ENCODE results near the gene TRIM54.
"Not testable (repeated sequence)": the region's sequence is repeated elsewhere in the genome, so short reads cannot be mapped to it uniquely, and the experiment has no call there.

The TRIM54 gene

DNA sequence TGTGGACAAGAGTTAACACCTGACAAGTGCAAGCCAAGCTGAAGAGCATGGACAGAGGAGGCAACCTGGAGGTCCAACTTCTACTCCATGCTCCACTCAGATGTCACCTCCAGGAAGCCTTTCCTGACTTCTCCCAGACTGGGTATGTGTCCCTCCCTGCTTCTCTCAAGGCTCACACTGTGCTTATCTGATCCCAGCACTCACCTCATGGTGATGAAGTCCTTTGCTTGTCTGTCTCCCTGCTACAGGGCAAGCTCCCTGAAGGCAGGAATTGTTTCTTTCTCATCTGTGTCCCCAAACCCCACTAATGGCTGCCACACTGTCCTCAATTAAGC lies 16.7 kb upstream of the TRIM54 start:
- TF ChIP-seq, protein P1, sequence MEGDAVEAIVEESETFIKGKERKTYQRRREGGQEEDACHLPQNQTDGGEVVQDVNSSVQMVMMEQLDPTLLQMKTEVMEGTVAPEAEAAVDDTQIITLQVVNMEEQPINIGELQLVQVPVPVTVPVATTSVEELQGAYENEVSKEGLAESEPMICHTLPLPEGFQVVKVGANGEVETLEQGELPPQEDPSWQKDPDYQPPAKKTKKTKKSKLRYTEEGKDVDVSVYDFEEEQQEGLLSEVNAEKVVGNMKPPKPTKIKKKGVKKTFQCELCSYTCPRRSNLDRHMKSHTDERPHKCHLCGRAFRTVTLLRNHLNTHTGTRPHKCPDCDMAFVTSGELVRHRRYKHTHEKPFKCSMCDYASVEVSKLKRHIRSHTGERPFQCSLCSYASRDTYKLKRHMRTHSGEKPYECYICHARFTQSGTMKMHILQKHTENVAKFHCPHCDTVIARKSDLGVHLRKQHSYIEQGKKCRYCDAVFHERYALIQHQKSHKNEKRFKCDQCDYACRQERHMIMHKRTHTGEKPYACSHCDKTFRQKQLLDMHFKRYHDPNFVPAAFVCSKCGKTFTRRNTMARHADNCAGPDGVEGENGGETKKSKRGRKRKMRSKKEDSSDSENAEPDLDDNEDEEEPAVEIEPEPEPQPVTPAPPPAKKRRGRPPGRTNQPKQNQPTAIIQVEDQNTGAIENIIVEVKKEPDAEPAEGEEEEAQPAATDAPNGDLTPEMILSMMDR (IDR thresholded peaks at IDR 0.05; ENCODE audit: low read depth, low read length), result no peak
- peaks cover 53% of the 10 kb centered on the region for H3K27me3 ChIP-seq
- DNase-seq, result no peak
- no peaks in the 10 kb centered on the region; the same call in 1 of the 2 replicates for H3K36me3 ChIP-seq
- no peak overlapping the region for H3K4me3 ChIP-seq (ENCODE audit: low read depth, low read length)
- peaks cover 6% of the 10 kb centered on the region for H3K9me3 ChIP-seq
- peaks cover 8% of the 10 kb centered on the region for H3K4me1 ChIP-seq

DNA sequence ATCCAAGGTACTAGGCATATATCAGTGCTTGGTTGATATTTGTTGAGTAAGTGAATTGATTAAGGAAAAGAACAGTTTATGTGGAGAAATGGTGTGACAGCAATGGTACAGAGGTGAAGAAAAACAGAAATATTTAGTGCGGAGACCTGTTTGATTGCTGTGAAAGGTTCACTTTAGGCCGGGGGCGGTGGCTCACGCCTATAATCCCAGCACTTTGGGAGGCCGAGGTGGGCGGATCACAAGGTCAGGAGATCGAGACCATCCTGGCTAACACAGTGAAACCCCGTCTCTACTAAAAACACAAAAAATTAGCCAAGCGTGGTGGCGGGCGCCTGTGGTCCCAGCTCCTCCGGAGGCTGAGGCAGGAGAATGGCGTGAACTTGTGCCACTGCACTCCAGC lies 13.9 kb upstream of the TRIM54 start:
- peaks cover 25% of the 10 kb centered on the region for H3K27me3 ChIP-seq
- H3K4me3 ChIP-seq (ENCODE audit: low read depth, low read length); DNase-seq; H3K4me1 ChIP-seq; H3K9me3 ChIP-seq; H3K36me3 ChIP-seq: not testable (repeated sequence)

DNA sequence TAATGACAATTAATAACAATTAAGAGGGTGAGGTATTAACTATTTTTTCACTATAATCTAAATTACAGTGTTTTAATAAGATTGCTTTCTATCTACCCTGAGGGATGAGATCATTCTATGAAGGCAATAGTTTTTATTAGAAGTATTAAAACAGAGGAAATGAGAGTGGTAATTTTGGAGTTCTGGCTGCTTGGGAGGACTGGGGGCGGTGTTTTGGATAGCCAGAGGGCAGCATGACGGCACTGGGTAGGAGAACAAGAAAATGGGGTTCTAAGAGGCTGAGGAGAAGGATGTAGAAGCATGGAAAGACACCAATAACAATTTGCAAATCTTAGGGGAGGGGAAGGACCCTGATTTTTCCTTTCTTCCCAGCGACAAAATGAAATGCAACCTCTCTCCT lies 12.1 kb upstream of the TRIM54 start:
- Histone ChIP-seq H3K36me3 (no peaks in the 10 kb centered on the region; the same call in 1 of the 2 replicates), H3K4me1 (peaks cover 3% of the 10 kb centered on the region), H3K4me3 (ENCODE audit: low read depth, low read length) (no peak overlapping the region), H3K27me3 (peaks cover 6% of the 10 kb centered on the region), H3K9me3 (peaks cover 6% of the 10 kb centered on the region)
- TF ChIP-seq, protein P1 (IDR thresholded peaks at IDR 0.05; ENCODE audit: low read depth, low read length), result no peak
- DNase-seq, result no peak

DNA sequence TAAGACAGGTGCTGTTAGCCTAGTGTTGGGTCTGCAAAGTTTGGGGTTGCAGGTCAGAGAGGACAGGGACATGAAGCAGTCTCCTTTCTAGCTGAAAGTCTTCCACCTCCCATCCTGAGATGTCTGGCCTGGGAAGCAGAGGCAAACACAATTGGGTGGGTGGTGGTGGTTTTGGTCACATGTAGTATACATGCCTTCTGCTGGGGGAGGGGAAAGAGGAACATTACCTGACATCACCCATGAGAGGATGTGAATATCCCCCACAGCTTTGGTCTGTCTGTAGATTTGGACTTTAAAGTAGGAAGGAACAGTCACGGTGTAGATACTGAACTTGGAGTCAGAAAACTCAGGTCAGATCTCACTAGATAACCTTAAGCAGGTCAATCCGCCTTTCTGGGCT lies 11.6 kb upstream of the TRIM54 start:
- Histone ChIP-seq H3K36me3 (no peaks in the 10 kb centered on the region), H3K9me3 (peaks cover under 1% of the 10 kb centered on the region), H3K4me3 (ENCODE audit: low read depth, low read length) (no peak overlapping the region), H3K4me1 (no peaks in the 10 kb centered on the region), H3K27me3 (peaks cover 1% of the 10 kb centered on the region)
- DNase-seq, result no peak
- TF ChIP-seq, protein P1 (IDR thresholded peaks at IDR 0.05; ENCODE audit: low read depth, low read length), result no peak

DNA sequence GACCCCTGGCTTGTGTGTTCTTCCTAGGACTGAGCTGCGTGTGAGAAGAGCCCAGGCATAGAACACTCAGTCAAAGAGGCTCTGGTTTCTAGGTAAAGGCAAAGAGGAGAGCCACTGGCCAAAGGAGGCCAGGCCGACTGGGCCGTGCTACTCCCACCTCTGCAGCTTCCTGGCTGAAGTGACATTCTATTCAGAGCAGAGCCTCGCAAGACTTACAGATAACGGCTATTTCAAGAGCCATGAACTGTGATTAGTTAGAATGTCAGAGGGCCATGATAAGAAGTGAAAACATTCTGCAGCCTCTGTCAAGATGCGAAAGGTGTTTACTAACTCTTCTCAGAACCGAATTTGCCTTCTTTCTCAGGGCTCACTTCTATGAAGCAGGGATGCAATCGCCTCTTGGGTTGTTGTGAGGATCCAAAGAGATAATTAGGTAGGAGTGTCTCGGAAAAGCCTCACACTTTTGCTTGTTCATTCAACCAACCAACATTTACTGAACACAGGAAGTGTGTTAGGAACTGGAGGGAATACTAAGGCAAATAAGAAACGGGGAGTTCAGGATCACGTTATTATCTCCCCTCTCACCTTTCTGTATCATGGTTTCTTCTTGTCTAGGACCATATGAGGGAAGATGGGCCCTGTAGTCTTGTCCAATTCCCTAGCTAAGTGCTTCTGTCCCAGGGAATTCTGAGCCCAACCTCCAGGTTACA lies 10.4 kb upstream of the TRIM54 start:
- Histone ChIP-seq H3K36me3 (no peaks in the 10 kb centered on the region), H3K4me1 (no peaks in the 10 kb centered on the region), H3K9me3 (no peaks in the 10 kb centered on the region), H3K27me3 (no peaks in the 10 kb centered on the region), H3K4me3 (ENCODE audit: low read depth, low read length) (no peak overlapping the region)
- no peak for DNase-seq
- TF ChIP-seq, protein P1 (IDR thresholded peaks at IDR 0.05; ENCODE audit: low read depth, low read length), result no peak

DNA sequence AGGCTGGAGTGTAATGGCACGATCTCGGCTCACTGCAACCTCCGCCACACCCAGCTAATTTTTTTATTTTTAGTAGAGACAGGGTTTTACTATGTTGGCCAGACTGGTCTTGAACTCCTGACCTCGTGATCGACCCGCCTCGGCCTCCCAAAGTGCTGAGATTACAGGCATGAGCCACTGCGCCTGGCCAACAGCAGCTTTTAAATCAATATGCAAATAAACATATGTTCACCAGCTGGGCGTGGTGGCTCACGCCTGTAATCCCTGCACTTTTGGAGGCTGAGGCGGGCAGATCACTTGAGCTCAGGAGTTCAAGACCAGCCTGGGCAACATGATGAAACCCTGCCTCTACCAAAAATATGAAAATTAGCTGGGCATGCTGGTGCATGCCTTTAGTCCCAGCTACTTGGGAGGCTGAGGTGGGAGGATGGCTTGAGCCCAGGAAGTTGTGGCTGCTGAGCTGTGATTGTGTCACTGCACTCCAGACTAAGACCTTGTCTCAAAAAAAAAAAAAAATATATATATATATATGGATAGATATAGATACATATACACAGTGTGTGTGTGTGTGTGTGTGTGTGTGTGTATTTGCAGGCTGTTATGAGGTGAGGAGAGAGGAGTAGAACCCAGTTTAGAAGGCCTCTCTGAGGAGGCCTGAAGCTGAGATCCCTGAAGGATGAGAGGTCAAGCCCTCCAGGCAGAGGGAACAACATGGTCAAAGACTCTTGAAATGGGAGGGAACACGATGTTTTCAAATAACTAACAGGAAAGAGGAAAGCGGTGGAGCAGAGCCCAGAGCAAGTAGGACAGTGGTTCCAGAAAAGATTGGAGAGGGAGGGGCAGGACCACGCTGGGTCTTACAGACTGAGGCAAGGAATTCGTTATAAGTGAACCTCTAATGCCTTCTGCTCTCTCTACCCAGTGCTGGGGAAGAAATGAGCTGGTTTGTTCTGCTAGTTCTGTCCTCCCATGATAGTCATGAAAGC lies 9.4 kb upstream of the TRIM54 start:
- H3K4me3 ChIP-seq (ENCODE audit: low read depth, low read length); H3K9me3 ChIP-seq; H3K4me1 ChIP-seq; H3K36me3 ChIP-seq; H3K27me3 ChIP-seq; DNase-seq: not testable (repeated sequence)

All from BE2C (cell line).